HepG2 (cell line): ENCODE data around the gene IGIP. TPM values are rescaled to one million over a fixed set of nuclear protein-coding genes. Genes with fewer than 3 reads are reported as not detected.

Experiments
- ATAC-seq: fragments of 200-7000 bp; cut with Tn5 transposase; 3 replicates; pipeline ENCODE4 v1.9.1; 2020; ENCODE audit warnings: mild to moderate bottlenecking, moderate library complexity
- BruUV-seq: library from RNA; stranded (reverse); fragments of 400-500 nt; replicated peaks from 2 replicates; lab custom pipeline; 2021; lab: Mats Ljungman, UMichigan
- CTCF ChIA-PET: fragments of 300-600 bp; formaldehyde crosslinking; extraction: SDS; loops from one replicate; lab custom pipeline; 2021; ENCODE audit warnings: low total read pairs, inconsistent platforms, low intra/inter-chr PET ratio; lab: Yijun Ruan, JAX
- POLR2A ChIA-PET: fragments of 350-600 bp; sonication (Branson Sonifier 250); formaldehyde crosslinking; loops from one replicate; lab custom pipeline; 2020; ENCODE audit warnings: antibody characterized with exemption, inconsistent platforms; lab: Yijun Ruan, JAX
- DNase-seq: peaks from one replicate; pipeline ENCODE4 v3.0.0-alpha.2; 2015; ENCODE audit warnings: low spot score
- FAIRE-seq: peaks from 3 replicates; lab custom pipeline; 2011; peaks lifted over from hg19 to GRCh38; lab: Jason Lieb, UNC
- H2AFZ ChIP-seq: one replicate; pipeline ENCODE4 v1.6.1; 2011; ENCODE audit warnings: low read length, inconsistent platforms
- H3K27ac ChIP-seq: fragments of 300-600 bp; 3 replicates; pipeline ENCODE4 v1.8.0; 2011; ENCODE audit warnings: mixed run types, mild to moderate bottlenecking, mixed read lengths, low read length, inconsistent platforms; ENCODE audit not compliant: insufficient read depth; ENCODE audit errors: extremely low read length
- H3K27me3 ChIP-seq, 2 experiments: fragments of 200-600 bp in 1 of 2; 2 replicates in 1 of 2; 3 replicates in 1 of 2; pipeline versions ENCODE4 v1.6.0 to v1.8.0; 2011; ENCODE audit warnings: low read length in 2 of 2, mild to moderate bottlenecking in 2 of 2, moderate library complexity in 2 of 2, inconsistent platforms in 1 of 2; ENCODE audit not compliant: insufficient read depth in 2 of 2, control insufficient read depth in 1 of 2
- H3K36me3 ChIP-seq, 2 experiments: fragments of 200-600 bp in 1 of 2; replicated peaks in 1 of 2; 2 replicates in 1 of 2; 3 replicates in 1 of 2; pipeline versions ENCODE4 v1.5.1 to v1.8.0; 2011; ENCODE audit warnings: low read length in 2 of 2, inconsistent platforms in 1 of 2; ENCODE audit not compliant: insufficient read depth in 2 of 2, control insufficient read depth in 1 of 2
- H3K4me1 ChIP-seq: 2 replicates; pipeline ENCODE4 v1.5.1; 2012; ENCODE audit warnings: low read length, inconsistent platforms; ENCODE audit not compliant: insufficient read depth
- H3K4me2 ChIP-seq: 2 replicates; pipeline ENCODE4 v1.6.0; 2011; ENCODE audit warnings: low read depth, low read length, inconsistent platforms
- H3K4me3 ChIP-seq, 3 experiments: fragments of 200-600 bp in 1 of 3; sonication (generic), shearing (Covaris generic) in 1 of 3; replicated peaks in 1 of 3; 2 replicates each; pipeline ENCODE4 v1.5.1; 2011 to 2016; ENCODE audit warnings: low read length in 3 of 3, inconsistent platforms in 2 of 3, low read depth in 2 of 3, mild to moderate bottlenecking in 2 of 3, control low read depth in 1 of 3, mixed read lengths in 1 of 3; ENCODE audit not compliant: insufficient read depth in 1 of 3
- H3K79me2 ChIP-seq: one replicate; pipeline ENCODE4 v1.6.1; 2011; ENCODE audit warnings: low read length, inconsistent platforms; ENCODE audit not compliant: insufficient read depth
- H3K9ac ChIP-seq: 2 replicates; pipeline ENCODE4 v1.6.0; 2011; ENCODE audit warnings: mild to moderate bottlenecking, low read depth, low read length, inconsistent platforms; ENCODE audit not compliant: insufficient read depth
- H3K9me3 ChIP-seq: 2 replicates; pipeline ENCODE4 v1.5.1; 2012; ENCODE audit warnings: mild to moderate bottlenecking, low read length
- H4K20me1 ChIP-seq: 2 replicates; pipeline ENCODE4 v1.6.0; 2011; ENCODE audit warnings: inconsistent platforms, mild to moderate bottlenecking, low read length, moderate library complexity; ENCODE audit not compliant: insufficient read depth
- KLF15 ChIP-seq: sonication (generic); formaldehyde crosslinking; IDR thresholded peaks from 2 replicates; pipeline ENCODE4 v1.8.1; 2023; ENCODE audit warnings: borderline replicate concordance, mild to moderate bottlenecking, inconsistent platforms, missing genetic modification reagents, mixed read lengths
- NFE2L1 ChIP-seq: sonication (generic); formaldehyde crosslinking; IDR thresholded peaks from 2 replicates; pipeline ENCODE4 v1.4.0; 2020; ENCODE audit warnings: missing genetic modification reagents, mild to moderate bottlenecking, borderline replicate concordance
- NR1H2 ChIP-seq: sonication (generic); formaldehyde crosslinking; IDR thresholded peaks from 2 replicates; pipeline ENCODE4 v1.8.1; 2022; ENCODE audit warnings: low read depth, missing genetic modification reagents, borderline replicate concordance
- POGZ ChIP-seq: sonication (generic); formaldehyde crosslinking; IDR thresholded peaks from 2 replicates; pipeline ENCODE4 v1.4.0; 2020; ENCODE audit warnings: mild to moderate bottlenecking, missing genetic modification reagents
- SMARCE1 ChIP-seq: fragments of 450-650 bp; IDR thresholded peaks from 2 replicates; pipeline ENCODE4 v1.6.1; 2017; ENCODE audit warnings: borderline replicate concordance
- SP140L ChIP-seq: sonication (generic); formaldehyde crosslinking; IDR thresholded peaks from 2 replicates; pipeline ENCODE4 v1.4.0; 2020; ENCODE audit warnings: missing genetic modification reagents, borderline replicate concordance
- THYN1 ChIP-seq: sonication (generic); formaldehyde crosslinking; IDR thresholded peaks from 2 replicates; pipeline ENCODE4 v1.8.1; 2023; ENCODE audit warnings: low read depth, mild to moderate bottlenecking, moderate library complexity, missing genetic modification reagents, borderline replicate concordance
- ZNF660 ChIP-seq: sonication (generic); formaldehyde crosslinking; IDR thresholded peaks from 2 replicates; pipeline ENCODE4 v1.5.1; 2020; ENCODE audit warnings: mild to moderate bottlenecking, low read depth, missing genetic modification reagents, borderline replicate concordance
- WGBS: methylation state at CpG from one replicate; pipeline ENCODE4 v1.1.6; 2017; ENCODE audit warnings: low lambda C conversion rate; 5-methylcytosine and 5-hydroxymethylcytosine counted together
- in situ Hi-C: cut with HindIII; loops from 2 replicates; pipeline ENCODE4 v1.10.0; 2017; ENCODE audit warnings: low pct_unique_long_range_greater_than_20kb; ENCODE audit not compliant: extremely low pct_ligation_motif_present
- intact Hi-C: fragments of 100-400 bp; cut with micrococcal nuclease; formaldehyde crosslinking; loops from one replicate; pipeline ENCODE4 v1.10.0; 2022; ENCODE audit not compliant: unreplicated experiment
- polyA plus RNA-seq, 8 experiments: library from polyadenylated mRNA; depleted of rRNA in 3 of 8; stranded (reverse) in 7 of 8; unstranded in 1 of 8; fragments of >200 nt; fragmentation: Illumina TruSeq in 4 of 8; extraction: Trizol in 4 of 8; gene quantifications; 2 replicates each; pipeline versions ENCODE4 v1.2.1 to v1.2.3, GENCODE V29; 2011 to 2016; ENCODE audit warnings: low read depth in 4 of 8, missing spikeins in 1 of 8, mixed read lengths in 1 of 8; ENCODE audit not compliant: insufficient read depth in 1 of 8
- total RNA-seq, 5 experiments: library from RNA; depleted of rRNA; stranded (reverse); fragments of >200 nt; fragmentation: Illumina TruSeq; extraction: Trizol; gene quantifications; 2 replicates each; pipeline ENCODE4 v1.2.3, GENCODE V29; 2016; ENCODE audit warnings: low read depth in 1 of 5
- TF ChIP-seq, protein P1 (sequence below): sonication (generic); formaldehyde crosslinking; IDR thresholded peaks from one replicate; pipeline ENCODE4 v1.5.1; 2020; ENCODE audit warnings: mild to moderate bottlenecking, missing genetic modification reagents; ENCODE audit errors: not compliant biosample characterization
- TF ChIP-seq, protein P2 (sequence below): sonication (generic); formaldehyde crosslinking; IDR thresholded peaks from 2 replicates; pipeline ENCODE4 v1.8.1; 2023; ENCODE audit warnings: mild to moderate bottlenecking, missing genetic modification reagents
- TF ChIP-seq, protein P3 (sequence below): sonication (generic); formaldehyde crosslinking; IDR thresholded peaks from 2 replicates; pipeline ENCODE4 v1.5.0; 2020; ENCODE audit warnings: missing genetic modification reagents

IGIP gene
- total and polyA plus RNA-seq, 2 of the 13 experiments (the other 11 are each of a cell fraction or from before 2014, with no cell fraction given), result 1.7 to 2.1 TPM

DNA sequence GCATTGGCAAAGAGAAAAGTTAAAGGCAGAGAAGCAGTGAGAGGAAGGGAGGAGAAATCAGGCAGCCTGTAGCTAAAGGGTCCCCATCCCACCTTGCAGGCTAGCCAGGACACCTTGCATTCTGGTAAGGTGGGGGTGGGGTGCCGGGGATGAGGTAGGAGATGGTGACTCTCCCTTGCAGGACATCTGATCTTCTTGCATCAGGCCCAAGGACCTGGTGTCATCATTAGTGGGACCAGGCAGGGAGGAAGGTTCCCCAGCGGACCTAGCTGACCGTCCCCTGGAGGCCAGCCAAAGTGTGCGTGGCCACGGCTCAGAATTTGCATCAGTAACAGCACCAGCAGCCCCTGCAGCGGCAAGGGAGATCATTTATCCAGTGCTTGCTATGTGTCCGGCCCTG lies 27.5 kb downstream of the IGIP start:
- Histone ChIP-seq H3K36me3 (no peaks in the 10 kb centered on the region), H4K20me1 (peaks cover 3% of the 10 kb centered on the region), H3K9ac (no peak overlapping the region), H3K4me2 (no peak overlapping the region), H3K79me2 (no peaks in the 10 kb centered on the region), H3K4me1 (peaks cover 28% of the 10 kb centered on the region), H3K9me3 (no peaks in the 10 kb centered on the region), H2AFZ (no peak overlapping the region), H3K4me3 (no peak overlapping the region), H3K27ac (no peak overlapping the region), H3K27me3 (no peaks in the 10 kb centered on the region; a peak in 1 of 5 replicates)
- no TSS peak for BruUV-seq
- DNase-seq, result no peak
- intact Hi-C loops, result no loop called here
- 68% methylated on average over 6 of the region's 7 CpGs for WGBS
- POLR2A ChIA-PET, result no interaction called here
- no peak for ATAC-seq
- FAIRE-seq, result no peak
- in situ Hi-C loops, result no loop called here
- CTCF ChIA-PET, result no interaction called here
- TF ChIP-seq, protein P1, sequence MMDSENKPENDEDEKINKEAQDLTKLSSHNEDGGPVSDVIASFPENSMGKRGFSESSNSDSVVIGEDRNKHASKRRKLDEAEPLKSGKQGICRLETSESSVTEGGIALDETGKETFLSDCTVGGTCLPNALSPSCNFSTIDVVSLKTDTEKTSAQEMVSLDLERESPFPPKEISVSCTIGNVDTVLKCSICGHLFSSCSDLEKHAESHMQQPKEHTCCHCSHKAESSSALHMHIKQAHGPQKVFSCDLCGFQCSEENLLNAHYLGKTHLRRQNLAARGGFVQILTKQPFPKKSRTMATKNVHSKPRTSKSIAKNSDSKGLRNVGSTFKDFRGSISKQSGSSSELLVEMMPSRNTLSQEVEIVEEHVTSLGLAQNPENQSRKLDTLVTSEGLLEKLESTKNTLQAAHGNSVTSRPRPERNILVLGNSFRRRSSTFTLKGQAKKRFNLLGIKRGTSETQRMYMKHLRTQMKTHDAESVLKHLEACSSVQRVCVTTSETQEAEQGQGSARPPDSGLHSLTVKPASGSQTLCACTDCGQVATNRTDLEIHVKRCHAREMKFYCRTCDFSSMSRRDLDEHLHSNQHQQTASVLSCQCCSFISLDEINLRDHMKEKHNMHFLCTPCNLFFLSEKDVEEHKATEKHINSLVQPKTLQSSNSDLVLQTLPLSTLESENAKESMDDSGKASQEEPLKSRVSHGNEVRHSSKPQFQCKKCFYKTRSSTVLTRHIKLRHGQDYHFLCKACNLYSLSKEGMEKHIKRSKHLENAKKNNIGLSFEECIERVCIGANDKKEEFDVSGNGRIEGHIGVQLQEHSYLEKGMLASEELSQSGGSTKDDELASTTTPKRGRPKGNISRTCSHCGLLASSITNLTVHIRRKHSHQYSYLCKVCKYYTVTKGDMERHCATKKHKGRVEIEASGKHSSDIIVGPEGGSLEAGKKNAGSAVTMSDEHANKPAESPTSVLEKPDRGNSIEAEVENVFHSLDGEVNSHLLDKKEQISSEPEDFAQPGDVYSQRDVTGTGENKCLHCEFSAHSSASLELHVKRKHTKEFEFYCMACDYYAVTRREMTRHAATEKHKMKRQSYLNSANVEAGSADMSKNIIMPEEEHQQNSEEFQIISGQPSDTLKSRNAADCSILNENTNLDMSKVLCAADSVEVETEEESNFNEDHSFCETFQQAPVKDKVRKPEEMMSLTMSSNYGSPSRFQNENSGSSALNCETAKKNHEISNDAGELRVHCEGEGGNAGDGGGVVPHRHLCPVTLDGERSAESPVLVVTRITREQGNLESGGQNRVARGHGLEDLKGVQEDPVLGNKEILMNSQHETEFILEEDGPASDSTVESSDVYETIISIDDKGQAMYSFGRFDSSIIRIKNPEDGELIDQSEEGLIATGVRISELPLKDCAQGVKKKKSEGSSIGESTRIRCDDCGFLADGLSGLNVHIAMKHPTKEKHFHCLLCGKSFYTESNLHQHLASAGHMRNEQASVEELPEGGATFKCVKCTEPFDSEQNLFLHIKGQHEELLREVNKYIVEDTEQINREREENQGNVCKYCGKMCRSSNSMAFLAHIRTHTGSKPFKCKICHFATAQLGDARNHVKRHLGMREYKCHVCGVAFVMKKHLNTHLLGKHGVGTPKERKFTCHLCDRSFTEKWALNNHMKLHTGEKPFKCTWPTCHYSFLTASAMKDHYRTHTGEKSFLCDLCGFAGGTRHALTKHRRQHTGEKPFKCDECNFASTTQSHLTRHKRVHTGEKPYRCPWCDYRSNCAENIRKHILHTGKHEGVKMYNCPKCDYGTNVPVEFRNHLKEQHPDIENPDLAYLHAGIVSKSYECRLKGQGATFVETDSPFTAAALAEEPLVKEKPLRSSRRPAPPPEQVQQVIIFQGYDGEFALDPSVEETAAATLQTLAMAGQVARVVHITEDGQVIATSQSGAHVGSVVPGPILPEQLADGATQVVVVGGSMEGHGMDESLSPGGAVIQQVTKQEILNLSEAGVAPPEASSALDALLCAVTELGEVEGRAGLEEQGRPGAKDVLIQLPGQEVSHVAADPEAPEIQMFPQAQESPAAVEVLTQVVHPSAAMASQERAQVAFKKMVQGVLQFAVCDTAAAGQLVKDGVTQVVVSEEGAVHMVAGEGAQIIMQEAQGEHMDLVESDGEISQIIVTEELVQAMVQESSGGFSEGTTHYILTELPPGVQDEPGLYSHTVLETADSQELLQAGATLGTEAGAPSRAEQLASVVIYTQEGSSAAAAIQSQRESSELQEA (CRISPR knock-in tag), result no peak
- no peak for TF ChIP-seq SMARCE1
- TF ChIP-seq KLF15, result no peak
- no peak for TF ChIP-seq NFE2L1
- TF ChIP-seq, protein P2, sequence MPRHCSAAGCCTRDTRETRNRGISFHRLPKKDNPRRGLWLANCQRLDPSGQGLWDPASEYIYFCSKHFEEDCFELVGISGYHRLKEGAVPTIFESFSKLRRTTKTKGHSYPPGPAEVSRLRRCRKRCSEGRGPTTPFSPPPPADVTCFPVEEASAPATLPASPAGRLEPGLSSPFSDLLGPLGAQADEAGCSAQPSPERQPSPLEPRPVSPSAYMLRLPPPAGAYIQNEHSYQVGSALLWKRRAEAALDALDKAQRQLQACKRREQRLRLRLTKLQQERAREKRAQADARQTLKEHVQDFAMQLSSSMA (CRISPR knock-in tag), result no peak
- no peak for TF ChIP-seq ZNF660 (CRISPR knock-in tag)
- no peak for TF ChIP-seq NR1H2 (CRISPR knock-in tag)
- no peak for TF ChIP-seq POGZ (CRISPR knock-in tag)
- TF ChIP-seq SP140L (CRISPR knock-in tag), result no peak
- no peak for TF ChIP-seq THYN1
- TF ChIP-seq, protein P3, sequence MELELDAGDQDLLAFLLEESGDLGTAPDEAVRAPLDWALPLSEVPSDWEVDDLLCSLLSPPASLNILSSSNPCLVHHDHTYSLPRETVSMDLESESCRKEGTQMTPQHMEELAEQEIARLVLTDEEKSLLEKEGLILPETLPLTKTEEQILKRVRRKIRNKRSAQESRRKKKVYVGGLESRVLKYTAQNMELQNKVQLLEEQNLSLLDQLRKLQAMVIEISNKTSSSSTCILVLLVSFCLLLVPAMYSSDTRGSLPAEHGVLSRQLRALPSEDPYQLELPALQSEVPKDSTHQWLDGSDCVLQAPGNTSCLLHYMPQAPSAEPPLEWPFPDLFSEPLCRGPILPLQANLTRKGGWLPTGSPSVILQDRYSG, result no peak
